ENCODE measurements around the gene RASSF1.

Gene RASSF1

GRCh38 chr3:50340448-50341329 is at the start of gene RASSF1:
Gene RASSF1, minus strand, starts transcription at chr3:50340836. Its CDS starts 31 bp downstream, at chr3:50340805.
- DNase-seq (ENCODE audit: low read depth), result peak; percentile 79

- no peak for DNase-seq (ENCODE audit: low read depth)
These were observed 48.8 kb upstream of the RASSF1 start for GRCh38 chr3:50389414-50389767.

- no peak for DNase-seq (ENCODE audit: low read depth)
These were observed 48.2 kb upstream of the RASSF1 start for GRCh38 chr3:50388720-50389413.

GRCh38 chr3:50388016-50388719 is 47.5 kb upstream of the RASSF1 start:
- no peak for DNase-seq (ENCODE audit: low read depth)

- DNase-seq (ENCODE audit: low read depth), result no peak
These were observed 45.1 kb upstream of the RASSF1 start for GRCh38 chr3:50385754-50386153.

- no peak for DNase-seq (ENCODE audit: low read depth)
These were observed 43.1 kb upstream of the RASSF1 start for GRCh38 chr3:50383750-50384149.

GRCh38 chr3:50382722-50383121 is 42.1 kb upstream of the RASSF1 start:
- no peak for DNase-seq (ENCODE audit: low read depth)

GRCh38 chr3:50381383-50381782 is 40.7 kb upstream of the RASSF1 start:
- DNase-seq (ENCODE audit: low read depth), result no peak

GRCh38 chr3:50380405-50381085 is 39.9 kb upstream of the RASSF1 start:
- DNase-seq (ENCODE audit: low read depth), result no peak

- DNase-seq (ENCODE audit: low read depth), result no peak
These were observed 38.1 kb upstream of the RASSF1 start for GRCh38 chr3:50378757-50379156.

- DNase-seq (ENCODE audit: low read depth), result no peak
These were observed 37.4 kb upstream of the RASSF1 start for GRCh38 chr3:50378024-50378423.

- DNase-seq (ENCODE audit: low read depth), result peak; percentile 11
These were observed 34.8 kb upstream of the RASSF1 start for GRCh38 chr3:50375258-50375931.

- DNase-seq (ENCODE audit: low read depth), result no peak
These were observed 34.0 kb upstream of the RASSF1 start for GRCh38 chr3:50374363-50375257.

GRCh38 chr3:50373146-50374051 is 32.8 kb upstream of the RASSF1 start:
- DNase-seq (ENCODE audit: low read depth), result no peak

GRCh38 chr3:50372349-50372748 is 31.7 kb upstream of the RASSF1 start:
- no peak for DNase-seq (ENCODE audit: low read depth)

- DNase-seq (ENCODE audit: low read depth), result peak; percentile 16
These were observed 30.6 kb upstream of the RASSF1 start for GRCh38 chr3:50371133-50371685.

GRCh38 chr3:50370594-50370993 is 30.0 kb upstream of the RASSF1 start:
- DNase-seq (ENCODE audit: low read depth), result peak; percentile 50

- DNase-seq (ENCODE audit: low read depth), result no peak
These were observed 28.5 kb upstream of the RASSF1 start for GRCh38 chr3:50369012-50369670.

- no peak for DNase-seq (ENCODE audit: low read depth)
These were observed 25.2 kb upstream of the RASSF1 start for GRCh38 chr3:50365842-50366220.

Data from ELR (cell line).